Measurements from ENCODE around the gene TMOD1.

TMOD1 gene

DNA sequence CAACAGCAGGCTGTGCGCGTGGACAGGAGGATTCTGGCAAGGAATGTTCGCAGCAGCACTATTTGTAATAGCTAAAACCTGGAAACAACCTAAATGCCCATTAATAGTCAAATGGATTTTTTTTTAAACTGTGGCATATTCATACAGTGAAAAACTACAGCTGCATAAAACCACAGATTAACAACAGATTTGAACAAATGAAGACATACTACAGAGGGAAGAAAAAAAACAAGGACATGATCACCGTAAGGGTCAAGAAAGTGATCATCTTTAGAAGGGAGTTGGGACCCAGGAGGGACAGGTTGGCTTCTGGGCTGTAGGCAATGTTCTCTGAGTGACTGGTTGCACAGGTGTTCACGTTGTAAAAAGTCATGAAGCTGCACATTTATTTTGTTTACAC lies 1.2 kb upstream of the TMOD1 start:
- no peak for DNase-seq

- no peak for DNase-seq
Observed at GRCh38 chr9:97500765-97501176, 695 bp upstream of the TMOD1 start.

- no peak for DNase-seq
Observed at GRCh38 chr9:97501972-97502221, 431 bp downstream of the TMOD1 start.

DNA sequence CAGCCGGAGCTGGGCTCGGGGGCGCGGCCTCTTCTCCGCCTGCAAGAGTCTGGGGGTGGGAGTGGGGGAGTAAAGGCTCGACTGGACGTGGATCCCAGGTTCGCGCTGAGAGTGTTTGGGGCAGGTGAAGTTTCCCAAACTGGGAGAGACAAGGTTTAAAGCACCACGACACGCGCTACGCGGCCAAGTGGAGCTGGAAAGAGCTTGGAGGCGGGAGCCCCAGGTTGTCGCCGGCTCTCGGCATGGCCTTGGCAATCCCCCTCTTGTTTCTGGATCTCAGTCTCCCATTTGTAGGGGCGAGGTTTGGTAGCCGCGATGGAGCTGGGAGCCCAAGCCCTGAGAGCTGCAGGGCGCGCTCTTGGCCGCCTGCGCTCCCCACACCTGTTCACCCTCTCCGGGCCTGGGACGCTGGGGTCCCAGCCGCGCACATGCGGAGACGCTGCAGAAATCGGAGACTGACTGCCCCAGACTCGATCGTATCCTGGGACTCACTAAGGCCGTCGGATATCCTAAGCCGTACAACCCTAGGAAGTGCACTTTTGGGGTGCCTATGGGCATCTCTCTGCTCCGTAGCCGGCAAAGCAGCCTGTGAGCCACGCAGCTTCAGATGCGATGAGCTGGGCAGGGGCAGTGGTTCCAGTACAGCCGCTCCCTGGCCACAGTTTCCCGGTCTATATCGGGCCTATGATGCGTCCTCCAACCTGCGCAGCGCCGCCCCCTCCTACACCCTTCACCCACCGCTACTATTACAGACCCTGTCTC lies 937 bp downstream of the TMOD1 start:
- DNase-seq: no peak

DNA sequence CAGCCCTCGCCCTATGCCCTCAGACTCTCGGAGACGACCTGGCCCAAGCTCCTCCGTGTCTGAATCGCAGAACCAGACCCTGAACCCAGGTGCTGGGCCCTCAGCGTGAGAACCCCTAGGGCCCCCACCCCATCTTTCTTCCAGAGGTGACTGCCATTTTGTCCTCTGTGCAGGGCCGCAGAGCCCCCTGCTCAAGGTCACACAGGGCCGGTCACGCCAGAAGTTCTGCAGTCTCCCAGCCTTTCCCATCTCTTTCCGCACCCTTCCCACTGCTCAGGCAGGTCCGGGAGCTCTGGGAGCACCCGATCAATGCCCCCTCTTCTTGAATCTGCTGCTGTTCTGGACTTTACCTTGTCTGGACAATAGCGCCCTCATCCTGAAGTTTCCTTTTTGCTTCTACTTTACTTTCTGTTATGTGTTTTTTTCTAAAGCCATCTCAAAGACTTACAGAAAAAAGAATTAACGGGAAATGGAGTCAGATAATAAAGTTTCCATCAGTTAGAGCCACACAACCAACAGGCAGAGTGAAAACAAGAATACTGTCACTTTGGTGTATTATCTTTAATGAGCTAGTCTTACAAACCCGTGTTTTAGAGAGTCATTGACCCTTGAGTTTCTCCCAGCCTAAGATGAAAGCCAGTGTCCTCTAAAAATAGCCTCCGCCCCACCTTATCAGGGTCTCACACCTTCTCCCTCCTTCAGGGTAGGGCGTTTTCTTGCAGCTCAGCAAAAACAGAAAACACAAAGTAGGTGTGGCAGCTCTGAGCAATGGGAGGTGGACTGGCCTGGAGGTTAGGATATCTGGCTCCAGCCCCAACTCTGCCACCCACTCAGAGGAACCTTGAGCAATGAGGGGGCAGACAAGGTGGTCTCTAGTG lies 1.8 kb downstream of the TMOD1 start:
- no peak for DNase-seq

- no peak for DNase-seq
Observed at GRCh38 chr9:97503862-97504210, 2.4 kb downstream of the TMOD1 start.

DNA sequence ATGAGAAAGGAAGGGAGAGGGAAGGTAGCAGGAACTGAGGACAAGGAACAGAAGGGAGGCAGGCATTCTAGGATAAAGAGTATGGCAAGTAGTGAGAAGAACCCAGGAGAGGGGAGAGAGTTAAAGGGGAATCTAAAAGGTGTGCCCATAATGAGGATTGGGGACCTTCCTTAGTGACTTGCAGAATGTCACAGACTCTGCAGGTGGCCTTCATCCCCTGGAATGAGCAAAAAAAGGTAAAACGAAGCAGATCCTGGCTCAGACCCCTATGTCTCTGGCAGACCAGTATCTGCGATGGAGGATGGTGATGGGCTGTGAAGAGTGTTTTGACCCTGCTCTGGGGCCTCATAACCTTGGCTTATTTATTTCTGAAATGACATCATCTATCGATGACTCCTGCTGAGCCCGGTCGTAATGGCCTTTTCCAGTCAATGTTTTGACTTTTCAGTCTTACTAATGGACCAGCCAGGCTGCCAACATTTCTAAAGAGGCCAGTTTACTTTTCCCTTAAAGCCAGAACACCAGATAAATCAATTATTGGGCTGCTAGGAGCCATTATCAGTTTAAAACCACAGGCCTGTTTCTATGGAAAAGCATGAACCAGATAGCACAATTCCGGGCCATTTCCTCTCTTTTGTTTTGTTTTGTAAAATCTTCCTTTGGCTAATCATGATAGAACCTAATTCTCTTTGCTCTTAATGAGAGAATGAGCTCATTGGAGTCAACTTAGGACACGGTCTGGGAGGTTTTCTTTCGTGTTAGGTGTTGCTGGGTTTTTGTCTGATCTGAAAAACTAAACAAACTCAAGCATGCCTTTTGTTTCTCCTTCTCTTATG lies 3.1 kb downstream of the TMOD1 start:
- no peak for DNase-seq

DNA sequence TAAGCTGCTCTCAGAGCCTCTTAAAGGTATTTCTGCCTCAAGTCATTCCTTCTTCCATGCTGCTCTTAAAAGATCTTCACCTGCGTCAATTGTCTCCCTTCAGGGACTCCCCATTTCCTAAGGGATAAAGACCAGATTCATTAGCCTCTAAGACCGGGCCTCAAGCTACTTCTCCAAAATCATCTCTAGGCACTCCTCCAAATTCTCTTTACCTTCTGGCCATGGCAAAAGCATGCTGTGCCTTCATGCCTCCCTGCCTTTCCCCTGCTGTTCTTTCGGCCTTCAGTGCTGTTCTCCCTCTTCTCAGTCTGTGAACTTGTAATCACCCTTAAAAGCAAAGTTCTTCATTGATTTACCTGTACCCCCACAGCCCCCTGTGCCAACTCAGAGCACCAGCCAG lies 4.4 kb downstream of the TMOD1 start:
- no peak for DNase-seq

DNA sequence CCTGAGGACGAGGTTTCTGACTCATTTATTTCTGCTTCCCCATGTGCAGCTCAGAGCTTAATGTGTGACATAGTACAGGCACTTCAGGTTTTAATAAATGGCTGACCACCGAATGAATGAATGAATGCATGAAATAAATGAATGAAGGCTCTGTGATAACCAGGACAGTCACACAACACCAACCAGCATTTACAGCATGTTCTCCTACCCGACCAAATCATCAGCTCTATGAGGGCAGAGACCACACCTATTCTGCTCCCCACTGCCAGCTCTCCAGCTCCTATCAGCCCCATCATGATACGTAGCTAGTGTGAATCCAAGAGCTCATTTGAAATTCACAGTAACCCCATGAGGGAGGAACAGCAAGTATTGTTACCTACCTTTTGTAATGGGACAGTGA lies 4.8 kb downstream of the TMOD1 start:
- no peak for DNase-seq

GRCh38 chr9:97506787-97507186 lies 5.3 kb downstream of the TMOD1 start:
- DNase-seq: no peak

- DNase-seq: no peak
Observed at GRCh38 chr9:97507428-97507984, 6.0 kb downstream of the TMOD1 start.

DNA sequence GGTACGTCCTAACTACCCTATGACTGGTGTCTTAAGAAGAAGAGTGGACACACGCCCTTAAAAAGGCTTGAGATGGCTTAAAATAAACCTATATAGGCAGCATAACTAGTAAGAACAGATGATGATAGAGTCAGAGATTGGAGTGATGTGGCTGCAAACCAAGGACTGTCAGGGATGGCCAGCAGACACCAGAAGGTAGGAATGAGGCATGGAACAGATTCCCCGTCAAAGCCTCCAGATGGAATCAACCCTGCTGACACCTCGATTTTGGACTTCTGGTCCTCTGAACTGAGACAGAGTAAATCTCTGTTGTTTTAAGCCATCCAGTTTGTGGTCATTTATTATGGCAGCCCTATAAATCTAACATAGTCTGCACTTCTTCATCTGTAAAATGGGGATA lies 7.4 kb downstream of the TMOD1 start:
- no peak for DNase-seq

DNA sequence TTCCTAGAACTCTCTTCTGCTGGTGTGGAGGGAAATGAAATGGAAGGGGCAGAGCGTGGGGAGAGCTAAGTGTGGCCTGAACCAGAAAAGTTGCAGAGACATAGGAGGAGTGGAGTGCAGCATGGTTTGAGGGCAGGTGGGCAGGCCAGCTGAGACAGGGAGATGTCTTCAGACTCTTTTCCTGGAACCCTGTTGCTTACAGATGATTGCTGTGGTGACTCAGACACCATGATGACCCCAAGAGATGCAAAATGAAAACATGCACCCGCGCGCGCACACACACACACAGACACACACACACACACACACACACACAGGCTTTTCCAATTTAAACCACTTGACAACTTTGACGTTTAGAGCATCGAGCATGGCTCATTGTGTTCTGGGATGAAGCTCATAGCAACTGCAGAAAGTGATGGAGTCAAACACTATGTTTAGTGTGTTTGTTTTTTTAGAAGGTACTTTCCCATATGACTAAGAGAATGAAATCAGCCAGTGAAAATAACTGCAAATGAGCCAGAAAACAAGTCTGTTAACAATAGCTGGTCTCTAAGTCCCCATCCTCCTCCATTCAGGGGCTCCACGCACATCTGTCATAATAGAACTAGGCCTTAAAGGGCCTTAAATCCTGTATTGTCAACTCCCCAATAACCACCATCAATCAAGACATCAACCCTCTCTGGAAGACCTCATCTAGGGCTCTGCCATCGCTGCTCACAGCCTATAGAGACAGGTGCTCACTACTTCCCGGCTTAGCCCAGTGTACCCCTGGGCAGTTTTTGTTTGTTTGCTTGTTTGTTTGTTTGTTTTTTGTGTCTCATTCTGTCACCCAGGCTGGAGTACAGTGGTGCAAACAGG lies 9.6 kb downstream of the TMOD1 start:
- no peak for DNase-seq

GRCh38 chr9:97511655-97512427 lies 10.4 kb downstream of the TMOD1 start:
- no peak for DNase-seq

DNA sequence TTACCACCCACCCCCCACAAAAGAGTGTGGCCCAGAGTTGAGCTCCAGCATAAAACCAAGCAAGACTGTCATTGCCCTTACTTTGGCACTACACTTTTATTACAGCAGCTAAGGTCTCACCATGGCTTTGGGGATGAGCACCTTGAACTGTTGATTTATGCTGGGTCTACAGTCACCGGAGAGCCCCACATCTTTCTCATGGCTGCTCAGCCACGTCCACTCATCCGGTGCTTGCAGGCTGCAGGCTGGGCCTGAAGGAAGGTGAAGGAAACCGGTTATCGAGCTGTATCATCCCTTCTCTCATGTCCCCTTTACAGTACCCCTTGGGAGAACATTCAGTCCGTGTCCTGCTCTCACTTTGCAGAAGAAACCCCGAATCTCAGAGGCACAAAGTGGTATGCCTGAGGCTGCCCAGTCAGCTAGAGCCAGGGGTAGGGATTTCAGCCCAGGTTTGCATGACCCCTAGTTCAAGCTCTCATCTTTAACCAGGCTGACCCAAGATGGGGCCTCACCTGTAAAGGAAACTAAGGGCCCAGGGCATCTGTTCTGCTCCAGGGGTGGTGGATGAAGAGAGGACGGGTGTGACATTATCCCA lies 11.6 kb downstream of the TMOD1 start:
- DNase-seq: no peak

GRCh38 chr9:97514531-97514930 lies 13.1 kb downstream of the TMOD1 start:
- DNase-seq: no peak

GRCh38 chr9:97515662-97516061 lies 14.2 kb downstream of the TMOD1 start:
- DNase-seq: no peak

GRCh38 chr9:97516111-97516510 lies 14.6 kb downstream of the TMOD1 start:
- no peak for DNase-seq

GRCh38 chr9:97517331-97518089 lies 16.0 kb downstream of the TMOD1 start:
- DNase-seq: no peak

DNA sequence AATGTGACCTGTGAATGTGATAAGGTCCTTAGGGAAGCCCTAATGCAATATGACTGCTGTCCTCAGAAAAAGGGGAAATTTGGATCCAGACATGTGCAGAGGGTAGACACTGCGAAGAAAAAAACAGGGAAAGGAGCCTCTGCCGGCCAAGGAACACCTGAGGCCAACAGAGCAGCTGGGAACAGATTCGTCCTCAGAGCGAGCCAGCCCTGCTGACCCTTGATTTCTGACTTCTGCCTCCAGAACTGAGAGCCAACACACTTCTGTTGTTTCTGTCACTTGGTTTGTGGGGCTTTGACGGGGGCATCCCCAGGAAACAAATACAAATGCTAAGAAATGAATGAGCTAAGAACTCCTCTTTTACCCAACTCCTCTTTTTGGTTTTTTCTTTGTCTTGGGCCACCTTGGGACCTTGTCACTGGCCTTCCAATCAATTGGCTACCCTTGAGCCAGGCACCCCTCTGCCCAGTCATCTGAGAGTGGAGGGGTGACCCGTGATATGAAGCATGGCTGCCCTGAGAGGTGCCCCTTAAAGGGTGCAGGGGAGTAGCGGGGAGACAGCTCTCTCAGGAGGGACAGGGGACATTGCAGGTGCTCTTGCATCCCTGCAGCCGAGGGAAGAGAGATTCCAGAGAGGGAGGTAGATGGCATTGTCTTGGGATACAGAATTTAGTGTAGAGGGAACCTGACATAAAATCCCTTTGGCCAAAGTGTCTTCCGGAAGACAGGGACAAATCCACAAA lies 16.9 kb downstream of the TMOD1 start:
- DNase-seq: no peak
